NOMO-1 treated with DMSO at 0.1 percent for 48 hours (cell line): ENCODE measurements around the gene FAM13C.
A peak's percentile ranks its signal among the peaks of the same experiment; 100 is the strongest.
"Not testable (repeated sequence)": the region's sequence is repeated elsewhere in the genome, so short reads cannot be mapped to it uniquely, and the experiment has no call there.

ENCODE experiments used
- DNase-seq: peaks from one replicate; lab custom pipeline; 2025; ENCODE audit not compliant: unreplicated experiment; lab: John Stamatoyannopoulos, UW

FAM13C gene

DNA sequence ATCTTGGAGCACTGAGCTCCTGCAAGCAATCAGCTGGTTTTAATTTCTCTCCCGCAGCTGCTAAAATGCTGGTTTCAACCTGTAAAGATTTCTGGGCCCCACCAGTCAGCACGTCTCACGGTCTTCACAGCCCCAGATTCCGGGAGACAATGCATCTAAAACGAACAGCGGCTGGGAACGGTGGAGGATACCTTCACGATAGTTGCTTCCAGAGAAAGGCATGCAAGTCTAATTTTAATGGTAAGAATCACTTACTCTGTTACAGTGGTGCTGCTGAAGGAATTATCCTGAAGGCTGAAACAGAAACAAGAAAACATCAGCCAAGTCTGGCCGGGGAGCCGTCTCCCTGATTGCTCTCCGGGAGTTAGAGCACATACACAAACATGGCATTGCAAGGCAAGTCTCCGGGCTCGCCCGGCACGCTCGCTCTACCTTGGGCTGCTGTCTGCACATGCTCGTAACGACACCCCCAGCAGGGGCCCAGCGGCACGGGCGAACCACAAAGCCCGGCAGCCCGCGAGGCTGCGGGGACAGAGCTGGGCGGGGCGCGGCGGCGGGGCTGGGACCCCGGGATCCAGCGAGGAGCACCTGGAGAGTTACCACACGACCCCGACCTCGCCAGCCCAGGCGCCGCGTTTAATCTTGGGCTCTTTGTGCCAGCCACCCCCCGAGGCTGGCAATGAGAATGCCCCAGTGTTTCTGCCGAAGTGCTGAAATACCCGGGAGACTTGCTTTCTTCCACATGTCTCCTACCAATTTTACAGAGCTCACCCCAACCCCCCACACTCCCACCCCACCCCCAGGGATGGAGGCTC, at the start of gene FAM13C:
Gene FAM13C (minus strand): TSS at position 406 of the 815 bp plus-strand sequence. CDS start 89 bp downstream, at position 317.
- no peak for DNase-seq

- no peak for DNase-seq
Measured at GRCh38 chr10:59405235-59405634, 42.9 kb upstream of the FAM13C start.

GRCh38 chr10:59400214-59400613, 37.9 kb upstream of the FAM13C start:
- no peak for DNase-seq

GRCh38 chr10:59399329-59399728, 37.0 kb upstream of the FAM13C start:
- not testable (repeated sequence) for DNase-seq

- no peak for DNase-seq
Measured at GRCh38 chr10:59397961-59398360, 35.6 kb upstream of the FAM13C start.

- no peak for DNase-seq
Measured at GRCh38 chr10:59395984-59396383, 33.6 kb upstream of the FAM13C start.

DNA sequence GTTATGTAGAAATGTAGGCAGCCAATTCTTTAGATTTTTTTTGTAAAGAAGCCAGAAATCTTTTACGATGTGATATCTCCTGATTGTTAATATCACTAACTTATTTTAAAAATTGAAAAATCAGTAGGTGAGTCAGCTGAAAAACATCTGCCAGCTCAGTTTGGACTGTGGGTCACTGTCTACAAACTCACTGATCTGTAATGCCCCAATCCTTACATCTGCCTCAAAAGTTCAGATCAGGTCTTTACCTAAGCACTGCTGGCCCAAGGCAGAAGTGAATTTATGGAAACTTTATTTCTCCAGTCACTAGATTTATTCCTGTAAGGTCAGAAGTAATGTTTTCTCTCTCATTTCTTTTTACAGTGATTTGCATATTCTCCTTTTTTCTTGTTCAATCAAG, 31.0 kb upstream of the FAM13C start:
- DNase-seq = no peak

GRCh38 chr10:59391060-59391459, 28.7 kb upstream of the FAM13C start:
- DNase-seq = no peak

DNA sequence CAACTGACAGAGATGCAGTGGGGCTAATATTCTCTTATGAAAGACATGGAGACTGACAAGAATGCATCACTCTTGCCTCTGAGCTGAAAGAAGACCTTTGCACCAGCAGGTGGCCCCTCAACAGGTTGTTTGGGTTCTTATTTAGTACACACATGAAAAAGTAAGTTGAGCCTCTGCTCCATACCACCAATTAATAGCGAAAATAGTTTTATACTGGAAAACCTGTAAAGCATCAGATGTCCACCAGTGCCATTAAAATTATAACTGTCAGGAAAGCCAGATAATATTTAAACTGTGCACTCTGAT, 26.3 kb upstream of the FAM13C start:
- DNase-seq = no peak

GRCh38 chr10:59387951-59388670, 25.8 kb upstream of the FAM13C start:
- DNase-seq = peak; percentile 1

- no peak for DNase-seq
Measured at GRCh38 chr10:59384761-59385160, 22.4 kb upstream of the FAM13C start.

DNA sequence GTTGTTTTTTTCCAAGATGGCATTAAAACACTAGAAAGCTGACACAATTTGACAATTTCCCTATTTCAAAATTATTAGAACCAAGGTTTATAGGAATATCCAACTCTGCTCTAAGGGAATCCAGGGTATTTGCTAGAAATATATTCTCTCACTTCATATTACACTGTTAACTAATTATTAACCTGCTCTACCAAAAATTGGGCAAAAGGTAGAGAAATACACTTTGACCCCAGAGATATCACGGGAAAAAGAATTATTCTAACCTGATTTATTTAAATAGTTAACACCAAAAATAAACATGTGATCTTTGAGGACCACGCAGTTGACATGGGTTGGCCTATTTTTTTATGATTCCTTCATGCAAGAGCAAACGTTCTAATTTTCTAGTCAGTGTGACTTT, 21.6 kb upstream of the FAM13C start:
- no peak for DNase-seq

- no peak for DNase-seq
Measured at GRCh38 chr10:59383436-59383835, 21.1 kb upstream of the FAM13C start.

GRCh38 chr10:59382831-59383295, 20.5 kb upstream of the FAM13C start:
- DNase-seq = no peak

- no peak for DNase-seq
Measured at GRCh38 chr10:59381687-59382086, 19.3 kb upstream of the FAM13C start.

DNA sequence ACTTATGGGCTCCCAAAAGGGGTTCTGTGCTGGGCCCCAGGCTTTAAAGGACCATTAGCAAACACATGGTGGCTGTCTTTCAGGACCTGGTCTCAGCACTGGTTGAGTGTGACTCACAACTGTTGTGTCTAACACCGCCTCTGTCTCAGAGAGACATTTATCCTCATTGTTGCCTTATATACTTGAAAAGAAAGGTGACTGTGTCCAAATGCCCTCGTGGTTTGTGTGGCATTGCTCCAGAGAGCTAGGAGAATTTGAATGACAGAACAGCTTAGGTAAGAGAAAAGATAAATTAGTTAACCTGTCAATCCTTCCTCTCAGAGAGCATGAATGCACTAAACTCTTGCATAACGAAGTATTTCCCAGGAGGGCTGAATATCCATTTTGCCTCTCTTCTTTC, 14.5 kb upstream of the FAM13C start:
- no peak for DNase-seq

GRCh38 chr10:59375990-59376389, 13.6 kb upstream of the FAM13C start:
- no peak for DNase-seq

DNA sequence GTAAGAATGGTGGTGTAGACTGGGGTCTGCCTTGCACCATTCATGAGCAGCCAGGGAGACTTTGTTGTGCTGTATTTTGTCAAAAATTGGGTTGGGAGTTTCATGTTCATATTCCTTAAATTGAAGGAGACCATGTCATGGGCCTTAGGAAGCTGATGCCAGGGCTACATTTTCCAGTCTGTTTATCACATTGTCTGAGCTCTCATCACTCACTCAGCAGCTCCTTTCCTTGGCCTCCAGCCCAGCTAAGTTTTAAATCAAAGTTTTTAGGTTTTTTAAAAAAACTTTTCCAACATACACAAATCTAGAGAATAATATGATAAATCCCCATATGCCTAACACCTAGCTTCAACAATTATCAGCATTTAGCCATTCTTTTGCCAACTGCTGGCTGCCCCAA, 12.6 kb upstream of the FAM13C start:
- no peak for DNase-seq

DNA sequence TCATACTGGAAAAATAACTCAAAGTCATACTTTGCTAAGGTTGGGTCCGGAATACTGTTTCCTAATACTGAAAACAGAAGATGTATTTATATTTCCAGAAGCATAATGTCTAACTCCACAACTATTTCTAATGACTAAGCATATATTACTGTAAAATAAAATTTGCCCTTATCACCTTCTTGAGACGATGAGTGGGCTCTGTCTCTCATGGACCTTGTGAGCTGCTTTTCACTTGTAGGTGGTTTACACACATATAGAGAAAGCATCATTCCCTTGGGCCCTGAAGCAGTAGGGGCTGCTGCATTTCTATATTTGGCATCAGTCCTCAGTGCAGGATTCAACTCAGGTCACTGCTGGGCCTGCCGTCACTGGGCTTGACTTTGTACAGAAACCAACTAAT, 10.7 kb upstream of the FAM13C start:
- no peak for DNase-seq

DNA sequence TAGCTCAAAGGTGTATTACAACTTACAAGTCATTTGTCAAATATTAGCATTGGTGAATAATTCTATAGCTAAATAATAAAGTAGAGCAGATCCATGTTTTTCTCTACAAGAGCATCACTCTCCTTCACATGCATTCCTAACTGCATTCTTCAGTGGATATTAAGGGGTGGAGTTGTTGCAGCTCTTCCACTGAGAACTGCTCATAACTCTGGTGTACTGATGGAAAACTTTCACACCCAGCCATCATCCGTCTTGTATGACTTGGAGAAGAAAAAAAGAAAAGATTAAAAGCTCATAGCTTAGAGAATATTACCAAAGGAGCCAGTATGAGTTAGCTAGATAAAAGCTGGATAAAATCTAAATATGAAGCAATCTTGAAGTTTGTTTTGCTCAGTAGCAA, 10.2 kb upstream of the FAM13C start:
- no peak for DNase-seq

- DNase-seq = no peak
Measured at GRCh38 chr10:59366290-59366689, 3.9 kb upstream of the FAM13C start.

GRCh38 chr10:59363446-59363958, 1.2 kb upstream of the FAM13C start:
- DNase-seq = no peak
